Measurements from ENCODE around the gene ETV4. TPM values are rescaled to one million over a fixed set of nuclear protein-coding genes. Genes with fewer than 3 reads are reported as not detected.

Gene ETV4
- total and polyA plus RNA-seq, 3 donors from 2014 or later, result 1.4 to 2.2 (median 1.6) TPM

DNA sequence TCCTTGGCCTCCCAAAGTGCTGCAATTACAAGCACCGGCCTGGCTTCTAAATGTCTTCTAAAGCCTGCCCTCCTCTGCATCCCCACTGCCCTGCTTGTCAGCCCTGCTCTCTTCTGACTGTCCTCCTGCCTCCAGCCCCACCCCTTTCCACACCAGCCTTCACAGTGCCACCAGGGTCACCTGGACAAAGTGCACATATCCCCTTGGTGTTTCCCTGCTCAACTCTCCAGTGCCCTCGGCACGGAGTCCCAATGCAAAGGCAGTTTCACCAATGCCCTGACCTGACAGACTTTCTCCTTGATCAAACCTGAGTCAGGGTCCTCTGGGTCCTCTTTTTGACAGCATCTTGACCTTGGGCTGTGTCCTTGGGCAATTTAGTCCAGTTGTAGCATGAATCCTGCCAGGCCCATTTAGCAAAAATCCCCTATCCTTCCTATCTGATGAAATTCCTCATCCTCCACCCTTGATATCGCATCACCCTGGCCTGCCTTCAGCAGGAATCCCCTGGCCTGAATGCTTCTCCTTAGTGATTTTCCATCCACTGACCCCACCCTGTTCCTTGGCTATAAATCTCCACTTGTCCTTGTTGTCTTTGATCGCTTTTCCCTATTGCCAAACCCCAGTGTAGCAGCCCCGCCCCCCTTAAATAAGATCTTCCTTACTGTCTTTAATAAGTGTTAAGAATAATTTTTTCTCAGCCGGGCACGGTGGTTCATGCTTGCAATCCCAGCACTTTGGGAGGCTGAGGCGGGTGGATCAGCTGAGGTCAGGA, 42.7 kb upstream of the ETV4 start:
- WGBS, 2 donors, result 84 to 93% methylated on average over 9 of the region's 9 CpGs
- no peak for TF ChIP-seq POLR2A (IDR thresholded peaks at IDR 0.05)
- TF ChIP-seq, protein P1, sequence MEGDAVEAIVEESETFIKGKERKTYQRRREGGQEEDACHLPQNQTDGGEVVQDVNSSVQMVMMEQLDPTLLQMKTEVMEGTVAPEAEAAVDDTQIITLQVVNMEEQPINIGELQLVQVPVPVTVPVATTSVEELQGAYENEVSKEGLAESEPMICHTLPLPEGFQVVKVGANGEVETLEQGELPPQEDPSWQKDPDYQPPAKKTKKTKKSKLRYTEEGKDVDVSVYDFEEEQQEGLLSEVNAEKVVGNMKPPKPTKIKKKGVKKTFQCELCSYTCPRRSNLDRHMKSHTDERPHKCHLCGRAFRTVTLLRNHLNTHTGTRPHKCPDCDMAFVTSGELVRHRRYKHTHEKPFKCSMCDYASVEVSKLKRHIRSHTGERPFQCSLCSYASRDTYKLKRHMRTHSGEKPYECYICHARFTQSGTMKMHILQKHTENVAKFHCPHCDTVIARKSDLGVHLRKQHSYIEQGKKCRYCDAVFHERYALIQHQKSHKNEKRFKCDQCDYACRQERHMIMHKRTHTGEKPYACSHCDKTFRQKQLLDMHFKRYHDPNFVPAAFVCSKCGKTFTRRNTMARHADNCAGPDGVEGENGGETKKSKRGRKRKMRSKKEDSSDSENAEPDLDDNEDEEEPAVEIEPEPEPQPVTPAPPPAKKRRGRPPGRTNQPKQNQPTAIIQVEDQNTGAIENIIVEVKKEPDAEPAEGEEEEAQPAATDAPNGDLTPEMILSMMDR (IDR thresholded peaks at IDR 0.05), result no peak
- DNase-seq, result no peak
- Histone ChIP-seq H3K27ac (no peak overlapping the region), H3K36me3 (ENCODE audit: low read depth, missing control alignments) (no peaks in the 10 kb centered on the region), H3K9me3 (no peaks in the 10 kb centered on the region), H3K27me3 (no peaks in the 10 kb centered on the region), H3K4me1 (peaks cover 11% of the 10 kb centered on the region), H3K4me3 (no peak overlapping the region)
- intact Hi-C loops (cut with DNase I; ENCODE audit: low total_unique reads), result no loop called here

- Histone ChIP-seq H3K4me3 (no peak overlapping the region), H3K27me3 (no peaks in the 10 kb centered on the region), H3K9me3 (no peaks in the 10 kb centered on the region), H3K4me1 (peaks cover 11% of the 10 kb centered on the region), H3K27ac (no peak overlapping the region), H3K36me3 (ENCODE audit: low read depth, missing control alignments) (no peaks in the 10 kb centered on the region)
- intact Hi-C loops (cut with DNase I; ENCODE audit: low total_unique reads), result no loop called here
- no peak for DNase-seq
- no peak for TF ChIP-seq POLR2A (IDR thresholded peaks at IDR 0.05)
- TF ChIP-seq, protein P1 (IDR thresholded peaks at IDR 0.05), result no peak
- 77 to 79% methylated on average over 2 of the region's 2 CpGs for WGBS, 2 donors
Measured at GRCh38 chr17:43588121-43588520, 42.0 kb upstream of the ETV4 start.

- Histone ChIP-seq H3K4me3 (no peak overlapping the region), H3K27me3 (no peaks in the 10 kb centered on the region), H3K9me3 (no peaks in the 10 kb centered on the region), H3K36me3 (ENCODE audit: low read depth, missing control alignments) (no peaks in the 10 kb centered on the region), H3K4me1 (peaks cover 11% of the 10 kb centered on the region), H3K27ac (no peak overlapping the region)
- intact Hi-C loops (cut with DNase I; ENCODE audit: low total_unique reads), result no loop called here
- 75 to 82% methylated on average over 5 of the region's 5 CpGs for WGBS, 2 donors
- no peak for DNase-seq
- TF ChIP-seq, protein P1 (IDR thresholded peaks at IDR 0.05), result no peak
- TF ChIP-seq POLR2A (IDR thresholded peaks at IDR 0.05), result no peak
Measured at GRCh38 chr17:43587647-43588046, 41.5 kb upstream of the ETV4 start.

DNA sequence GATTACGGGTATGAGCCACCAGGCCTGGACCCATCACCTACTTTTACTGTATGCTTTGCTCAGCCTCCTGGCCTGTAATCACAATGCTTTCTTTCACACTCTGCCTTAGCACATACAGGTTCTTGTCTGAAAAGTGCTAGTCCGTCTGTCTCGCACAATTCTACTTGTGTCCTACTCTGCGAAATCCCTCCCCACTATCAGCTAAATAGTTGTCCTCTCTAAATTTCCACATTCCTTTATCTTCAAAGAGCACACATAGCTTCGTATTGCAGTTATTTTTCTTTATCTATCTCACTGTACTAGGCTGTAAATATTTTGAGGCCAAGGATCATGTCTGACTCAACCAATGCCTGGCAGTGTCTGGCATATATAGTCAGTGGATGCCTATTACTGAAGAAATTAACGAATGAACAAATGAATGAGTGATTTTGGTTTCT, 38.5 kb upstream of the ETV4 start:
- Histone ChIP-seq H3K9me3 (no peaks in the 10 kb centered on the region), H3K36me3 (ENCODE audit: low read depth, missing control alignments) (no peaks in the 10 kb centered on the region), H3K27ac (no peak overlapping the region), H3K4me3 (no peak overlapping the region), H3K27me3 (no peaks in the 10 kb centered on the region), H3K4me1 (peaks cover 6% of the 10 kb centered on the region)
- no peak for TF ChIP-seq POLR2A (IDR thresholded peaks at IDR 0.05)
- TF ChIP-seq, protein P1 (IDR thresholded peaks at IDR 0.05), result no peak
- no peak for DNase-seq
- 72 to 80% methylated on average over 6 of the region's 6 CpGs for WGBS, 2 donors
- intact Hi-C loops (cut with DNase I; ENCODE audit: low total_unique reads), result no loop called here

GRCh38 chr17:43583332-43583731, 37.2 kb upstream of the ETV4 start:
- no peaks in the 10 kb centered on the region for H3K36me3 ChIP-seq (ENCODE audit: low read depth, missing control alignments)
- DNase-seq, result no peak
- no peaks in the 10 kb centered on the region for H3K9me3 ChIP-seq
- H3K4me1 ChIP-seq, result peaks cover 6% of the 10 kb centered on the region
- intact Hi-C loops (cut with DNase I; ENCODE audit: low total_unique reads), result no loop called here
- H3K27ac ChIP-seq, result no peak overlapping the region
- H3K4me3 ChIP-seq, result no peak overlapping the region
- no peak for TF ChIP-seq POLR2A (IDR thresholded peaks at IDR 0.05)
- TF ChIP-seq, protein P1 (IDR thresholded peaks at IDR 0.05), result no peak
- WGBS, 2 donors, result 96 to 97% methylated on average over 7 of the region's 7 CpGs
- H3K27me3 ChIP-seq, result no peaks in the 10 kb centered on the region

Data from testis (tissue), 3 donors.